ENCODE data around the gene PCGF3.

- TF ChIP-seq EGR1 (IDR thresholded peaks at IDR 0.05; ENCODE audit: low read depth in 2 of 2) = no peak
- TF ChIP-seq JUND (IDR thresholded peaks at IDR 0.05) = no peak
- no peak for TF ChIP-seq CTCF (IDR thresholded peaks at IDR 0.05; ENCODE audit: low read depth, low read length, missing input control)
- no peak for TF ChIP-seq RAD21 (IDR thresholded peaks at IDR 0.05)
- TF ChIP-seq REST (IDR thresholded peaks at IDR 0.05) = no peak
- TF ChIP-seq ATF3 (IDR thresholded peaks at IDR 0.05) = no peak
- TF ChIP-seq MAX (IDR thresholded peaks at IDR 0.05) = no peak
Measured at GRCh38 chr4:708631-708933, 3.0 kb downstream of the PCGF3 start.
